Uterus (tissue), 2 donors: Measurements from ENCODE around the gene CTDSPL.

Experiments
- POLR2A ChIP-seq, 2 donors: fragments of 450-650 bp; IDR thresholded peaks; one replicate each; pipeline ENCODE4 v1.6.1; 2016; ENCODE audit warnings: antibody characterized with exemption in 2 of 2, mild to moderate bottlenecking in 1 of 2, moderate library complexity in 1 of 2
- TF ChIP-seq, protein P1 (sequence below), 4 experiments: fragments of 200-600 bp in 2 of 4; fragments of 450-650 bp in 2 of 4; sonication (generic) in 2 of 4; IDR thresholded peaks; one replicate each; pipeline ENCODE4 v1.5.1; 2016 to 2019; ENCODE audit warnings: antibody characterized with exemption in 4 of 4, mild to moderate bottlenecking in 2 of 4, moderate library complexity in 1 of 4

- TF ChIP-seq, protein P1, sequence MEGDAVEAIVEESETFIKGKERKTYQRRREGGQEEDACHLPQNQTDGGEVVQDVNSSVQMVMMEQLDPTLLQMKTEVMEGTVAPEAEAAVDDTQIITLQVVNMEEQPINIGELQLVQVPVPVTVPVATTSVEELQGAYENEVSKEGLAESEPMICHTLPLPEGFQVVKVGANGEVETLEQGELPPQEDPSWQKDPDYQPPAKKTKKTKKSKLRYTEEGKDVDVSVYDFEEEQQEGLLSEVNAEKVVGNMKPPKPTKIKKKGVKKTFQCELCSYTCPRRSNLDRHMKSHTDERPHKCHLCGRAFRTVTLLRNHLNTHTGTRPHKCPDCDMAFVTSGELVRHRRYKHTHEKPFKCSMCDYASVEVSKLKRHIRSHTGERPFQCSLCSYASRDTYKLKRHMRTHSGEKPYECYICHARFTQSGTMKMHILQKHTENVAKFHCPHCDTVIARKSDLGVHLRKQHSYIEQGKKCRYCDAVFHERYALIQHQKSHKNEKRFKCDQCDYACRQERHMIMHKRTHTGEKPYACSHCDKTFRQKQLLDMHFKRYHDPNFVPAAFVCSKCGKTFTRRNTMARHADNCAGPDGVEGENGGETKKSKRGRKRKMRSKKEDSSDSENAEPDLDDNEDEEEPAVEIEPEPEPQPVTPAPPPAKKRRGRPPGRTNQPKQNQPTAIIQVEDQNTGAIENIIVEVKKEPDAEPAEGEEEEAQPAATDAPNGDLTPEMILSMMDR (IDR thresholded peaks at IDR 0.05) = no peak
- TF ChIP-seq POLR2A (IDR thresholded peaks at IDR 0.05) = no peak
Measured at GRCh38 chr3:37871858-37872257, 10.2 kb downstream of the CTDSPL start.
